Astrocyte of the cerebellum (primary cell): ENCODE data around the gene TTC4.

Source experiments
- DNase-seq: peaks from one replicate; pipeline ENCODE4 v3.0.0-alpha.2; 2011; ENCODE audit warnings: low read depth
- H3K4me3 ChIP-seq: 2 replicates; pipeline ENCODE4 v1.5.1; 2011; ENCODE audit warnings: mild to moderate bottlenecking, low read depth, low read length, moderate library complexity
- CTCF ChIP-seq: IDR thresholded peaks from 2 replicates; pipeline ENCODE4 v1.5.1; 2012; ENCODE audit warnings: low read length, low read depth, moderate library complexity, mild to moderate bottlenecking; ENCODE audit errors: missing control alignments
- in situ Hi-C: cut with HindIII; loops from 2 replicates; pipeline ENCODE4 v1.10.0; 2017; ENCODE audit warnings: low sequenced_read_pairs

Gene TTC4

DNA sequence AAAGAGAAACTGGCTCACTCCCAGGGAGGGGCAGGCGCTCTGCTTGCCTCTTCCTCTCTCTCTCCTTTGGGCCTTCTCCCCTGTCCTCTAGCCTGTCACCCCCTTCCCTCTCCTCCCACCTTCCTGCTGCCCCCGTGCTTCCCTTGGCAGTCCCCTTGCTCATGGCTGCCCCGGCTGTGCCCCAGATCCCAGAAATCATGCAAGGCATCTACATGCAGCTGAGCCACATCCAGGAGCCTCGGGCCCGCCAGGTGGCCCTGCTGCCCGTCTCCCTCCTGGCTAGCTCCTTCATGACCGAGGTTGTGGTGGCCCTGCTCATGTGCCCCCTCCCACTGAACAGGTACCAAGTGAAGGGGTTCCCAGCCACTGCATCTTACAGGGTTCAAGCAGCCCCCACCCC lies 36.0 kb upstream of the TTC4 start:
- no peak for DNase-seq
- no peak for TF ChIP-seq CTCF
- no peak overlapping the region for H3K4me3 ChIP-seq
- in situ Hi-C loops: no loop called here

DNA sequence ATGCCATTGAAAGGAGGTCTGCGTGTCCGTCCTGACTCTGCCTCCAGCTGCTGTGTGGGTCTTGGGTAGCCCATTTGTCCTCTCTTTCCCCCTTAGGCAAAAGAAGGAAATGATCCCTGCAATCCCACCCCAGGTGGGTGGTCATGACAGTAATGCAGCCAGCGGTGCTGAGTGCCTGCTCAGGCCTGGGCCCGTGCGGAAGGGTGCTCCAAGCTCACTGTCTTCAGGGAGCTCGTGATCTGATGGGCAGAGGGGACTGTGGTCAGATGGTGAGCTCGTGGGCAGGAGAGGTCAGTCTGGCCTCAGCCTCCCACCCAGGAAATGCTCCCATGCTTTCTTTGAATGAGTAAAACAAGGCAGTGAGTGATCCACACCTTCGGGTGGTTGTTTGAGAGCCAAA lies 35.3 kb upstream of the TTC4 start:
- no peak overlapping the region for H3K4me3 ChIP-seq
- no peak for DNase-seq
- in situ Hi-C loops: no loop called here
- TF ChIP-seq CTCF: no peak

DNA sequence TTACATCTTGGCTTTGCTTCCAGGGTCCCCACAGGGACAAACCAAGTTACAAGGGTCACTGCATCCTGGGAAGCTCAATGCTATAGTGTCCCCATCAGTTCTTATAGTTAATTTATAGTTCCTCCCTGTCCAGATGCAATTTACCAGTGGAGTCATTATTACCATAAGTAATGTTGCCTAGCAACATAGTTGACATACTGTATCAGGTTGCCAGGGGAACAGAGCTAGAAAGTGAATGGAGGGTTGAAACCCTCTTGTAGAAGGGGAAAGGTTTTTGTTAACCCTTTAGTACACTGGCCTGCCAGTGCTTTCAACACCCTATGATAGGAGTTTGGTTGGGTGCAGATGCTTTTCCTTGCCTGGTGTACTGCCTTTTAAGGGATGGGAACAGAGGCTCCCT lies 34.3 kb upstream of the TTC4 start:
- in situ Hi-C loops: no loop called here

GRCh38 chr1:54683453-54683852 lies 32.2 kb upstream of the TTC4 start:
- no peak overlapping the region for H3K4me3 ChIP-seq
- no peak for DNase-seq
- TF ChIP-seq CTCF: no peak
- in situ Hi-C loops: no loop called here

More for the DNA sequence above, 34.3 kb upstream of the TTC4 start:
- no peak for DNase-seq
- TF ChIP-seq CTCF: no peak
- no peak overlapping the region for H3K4me3 ChIP-seq

DNA sequence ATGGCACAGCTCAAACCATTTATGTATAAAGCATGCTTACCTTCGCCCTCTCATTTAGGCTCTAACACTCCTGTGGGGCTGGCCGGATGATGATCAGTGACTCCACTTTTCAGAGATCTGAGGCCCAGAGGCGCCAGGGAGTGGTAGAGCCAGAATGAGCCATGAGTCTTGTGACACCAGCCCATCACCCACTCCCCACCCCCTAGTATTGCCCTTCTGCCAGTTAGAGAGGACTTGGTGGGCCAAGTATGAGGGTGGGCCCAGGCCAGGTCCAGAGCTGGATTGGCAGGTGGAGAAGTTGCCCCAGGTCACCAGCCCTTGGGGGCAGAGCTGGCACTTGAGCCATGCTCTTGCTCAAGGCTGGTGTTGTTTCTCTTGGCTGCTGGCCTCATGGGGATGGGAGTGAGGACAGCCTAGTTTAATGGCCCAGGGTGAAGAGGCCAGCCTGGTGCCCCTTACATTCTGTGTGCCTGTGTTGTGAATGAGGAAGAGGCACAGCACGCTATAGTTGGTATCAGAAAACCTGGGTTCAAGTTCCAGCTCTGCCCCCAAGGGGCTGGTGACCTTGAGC lies 30.2 kb upstream of the TTC4 start:
- no peak for DNase-seq
- no peak for TF ChIP-seq CTCF
- in situ Hi-C loops: no loop called here
- H3K4me3 ChIP-seq: no peak overlapping the region

- DNase-seq: no peak
- TF ChIP-seq CTCF: no peak
- in situ Hi-C loops: no loop called here
- no peak overlapping the region for H3K4me3 ChIP-seq
Observed at GRCh38 chr1:54686155-54686554, 29.5 kb upstream of the TTC4 start.

DNA sequence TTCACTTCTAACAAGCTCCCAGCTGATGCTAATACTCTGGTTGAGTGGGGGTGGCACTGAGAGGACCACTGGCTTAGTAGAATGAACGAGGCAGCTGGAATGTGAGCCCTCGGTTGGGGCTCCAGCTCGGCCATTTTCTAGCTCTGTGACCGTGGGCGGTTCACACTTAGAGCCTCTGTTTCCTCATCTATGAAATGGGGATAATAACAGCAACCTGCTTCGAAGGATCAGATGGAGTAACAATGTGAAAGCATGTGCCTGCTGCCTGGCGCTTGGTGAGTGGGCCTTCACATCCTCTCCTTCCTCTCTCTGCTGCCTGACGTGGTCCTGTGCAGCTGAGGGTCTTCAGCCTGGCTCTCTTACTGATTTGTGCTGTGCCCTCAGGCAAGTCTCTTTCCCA lies 20.9 kb upstream of the TTC4 start:
- TF ChIP-seq CTCF: no peak

More for the DNA sequence above, 20.9 kb upstream of the TTC4 start:
- in situ Hi-C loops: no loop called here
- H3K4me3 ChIP-seq: no peak overlapping the region
- no peak for DNase-seq
